Measurements from ENCODE around the gene AIRE. TPM values are rescaled to one million over a fixed set of nuclear protein-coding genes. Genes with fewer than 3 reads are reported as not detected.

The AIRE gene
- polyA plus RNA-seq, 1 donor, result 0.42 TPM

DNA sequence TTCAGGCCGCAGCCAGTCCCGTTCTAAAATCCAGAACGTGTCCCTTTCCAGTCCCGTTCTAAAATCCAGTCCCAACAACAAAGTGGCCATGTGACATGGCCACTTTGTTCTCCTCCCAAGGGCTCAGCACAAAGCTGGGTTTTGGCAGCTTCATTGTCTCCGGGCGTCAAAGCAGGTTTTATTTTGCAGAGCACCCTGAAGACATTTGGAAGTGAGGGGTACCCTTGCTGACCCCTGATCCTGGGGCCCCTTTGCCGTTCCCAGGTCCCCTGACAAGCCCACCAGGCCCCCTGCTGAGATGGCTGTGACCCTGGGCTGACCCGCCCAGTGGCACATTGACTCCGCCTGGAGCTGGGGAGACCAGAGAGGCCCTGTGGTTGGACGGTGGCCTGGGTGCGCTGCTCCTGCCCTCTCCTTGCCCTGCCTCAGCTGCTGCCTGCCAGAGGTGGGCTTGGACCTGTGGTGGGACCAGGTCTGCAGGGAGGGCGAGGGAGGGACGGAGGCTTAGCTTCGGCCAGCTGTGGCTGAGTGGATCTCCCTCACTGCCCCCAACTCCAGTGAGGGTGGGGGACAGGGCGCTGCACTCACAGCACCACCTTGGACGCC, 18.4 kb downstream of the AIRE start:
- no peak for DNase-seq

GRCh38 chr21:44304877-44305293, 19.2 kb downstream of the AIRE start:
- no peak for DNase-seq

GRCh38 chr21:44305691-44306090, 20.0 kb downstream of the AIRE start:
- DNase-seq, result no peak

DNA sequence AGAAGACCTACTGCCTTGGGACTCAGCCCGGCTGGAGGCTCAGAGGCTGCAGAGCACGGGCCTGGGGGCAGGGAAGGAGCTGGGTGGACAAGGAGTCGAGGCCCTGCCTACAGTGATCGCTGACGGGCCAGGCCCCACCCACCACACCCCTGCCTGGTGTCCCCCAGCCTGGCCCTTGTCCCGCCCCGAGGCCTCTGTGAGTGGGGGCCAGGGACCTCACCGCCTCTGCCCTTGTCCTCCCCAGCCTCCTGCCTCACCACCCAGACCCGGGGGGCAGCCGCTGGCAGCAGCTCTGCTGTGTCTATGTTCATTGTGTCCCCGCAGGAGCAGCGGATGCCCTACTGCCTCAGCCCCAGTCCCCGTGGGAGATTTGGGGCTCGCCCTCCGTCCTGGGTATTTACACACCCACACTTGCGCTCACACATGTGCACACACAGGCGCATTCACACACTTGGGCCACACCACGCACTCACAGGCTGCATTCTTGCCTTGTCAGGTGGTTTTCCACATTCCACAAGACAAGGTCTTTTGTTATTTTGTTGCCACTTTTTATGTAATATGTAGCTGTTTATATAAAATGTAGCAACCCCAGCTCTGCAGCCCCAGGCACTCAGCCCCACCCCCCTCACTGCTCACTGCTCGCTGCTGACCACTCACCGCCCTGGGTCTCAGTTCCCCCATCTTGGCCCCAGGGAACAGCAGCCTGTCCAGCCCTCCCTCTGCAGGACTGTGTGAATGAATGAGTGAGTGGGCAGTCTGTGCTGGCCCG, 21.4 kb downstream of the AIRE start:
- no peak for DNase-seq

- no peak for DNase-seq
Observed at GRCh38 chr21:44310628-44311507, 25.2 kb downstream of the AIRE start.

- DNase-seq, result no peak
Observed at GRCh38 chr21:44312089-44312488, 26.4 kb downstream of the AIRE start.

DNA sequence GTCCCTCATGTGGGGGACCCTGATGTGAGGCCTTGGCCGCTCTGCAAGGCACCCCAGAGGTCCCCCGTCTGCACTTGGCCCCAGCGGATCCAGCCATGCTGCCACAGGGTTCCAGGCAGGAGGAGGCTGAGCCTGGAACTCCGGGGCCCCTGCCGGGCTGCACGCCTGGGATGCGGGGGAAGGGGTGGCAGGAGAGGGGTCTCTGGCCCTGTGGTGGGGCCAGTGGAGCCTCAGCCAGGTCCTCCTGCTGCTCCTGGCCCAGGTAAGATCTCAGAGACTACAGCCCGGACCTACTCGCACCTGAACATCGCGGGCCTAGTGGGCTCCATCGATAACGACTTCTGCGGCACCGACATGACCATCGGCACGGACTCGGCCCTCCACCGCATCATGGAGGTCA, 27.0 kb downstream of the AIRE start:
- DNase-seq, result no peak

GRCh38 chr21:44313451-44313850, 27.8 kb downstream of the AIRE start:
- DNase-seq, result no peak

- no peak for DNase-seq
Observed at GRCh38 chr21:44314128-44314527, 28.5 kb downstream of the AIRE start.

GRCh38 chr21:44314561-44314960, 28.9 kb downstream of the AIRE start:
- DNase-seq, result no peak

DNA sequence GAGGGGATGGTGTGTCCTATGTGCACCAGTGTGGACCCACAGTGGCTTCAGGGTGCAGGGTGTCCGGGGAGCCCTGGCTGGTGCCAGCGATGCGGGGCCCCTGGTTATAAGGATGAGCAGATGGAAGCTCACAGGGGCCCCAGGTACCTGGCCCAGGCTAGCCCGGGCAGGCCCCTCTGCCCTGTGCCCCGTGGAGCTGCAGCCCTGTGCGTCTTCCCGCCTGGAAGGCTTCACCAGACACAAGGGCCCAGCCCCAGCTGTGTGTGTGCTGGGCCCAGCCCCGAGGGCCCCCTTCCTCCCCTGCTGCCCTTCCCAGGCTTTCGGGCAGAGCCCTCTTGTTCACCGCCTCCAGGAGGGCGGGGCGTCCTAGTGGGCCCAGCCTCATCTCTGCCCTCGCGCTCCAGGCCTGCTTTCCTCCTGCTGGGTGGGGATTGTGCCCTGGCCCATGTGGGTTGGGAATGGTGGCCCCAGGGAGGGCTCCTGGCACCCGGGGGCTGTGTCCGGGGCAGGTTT, 30.1 kb downstream of the AIRE start:
- DNase-seq, result no peak

- DNase-seq, result no peak
Observed at GRCh38 chr21:44316277-44316900, 30.7 kb downstream of the AIRE start.

GRCh38 chr21:44317241-44317782, 31.6 kb downstream of the AIRE start:
- no peak for DNase-seq

DNA sequence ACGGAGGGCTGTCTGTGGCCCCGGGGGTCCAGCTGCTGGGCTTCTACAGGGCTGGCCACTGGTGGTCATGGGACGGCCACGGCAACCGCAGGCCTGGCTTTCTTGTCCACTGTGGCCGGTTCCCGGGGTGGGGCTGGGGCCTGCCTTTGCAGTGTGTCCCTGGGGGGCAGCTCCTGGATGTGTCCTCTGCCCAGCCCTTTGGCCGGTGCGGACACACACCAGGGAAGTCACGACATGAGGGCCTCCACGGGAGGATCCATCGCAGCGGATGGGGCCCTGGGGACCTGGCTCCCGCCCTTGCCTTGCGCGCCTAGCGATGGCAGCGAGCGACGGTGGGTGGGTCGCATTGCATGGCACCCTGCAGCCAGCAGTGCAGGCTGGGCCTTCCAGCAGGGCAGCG, 32.2 kb downstream of the AIRE start:
- no peak for DNase-seq

- no peak for DNase-seq
Observed at GRCh38 chr21:44318489-44319285, 33.0 kb downstream of the AIRE start.

GRCh38 chr21:44319407-44320065, 33.9 kb downstream of the AIRE start:
- no peak for DNase-seq

DNA sequence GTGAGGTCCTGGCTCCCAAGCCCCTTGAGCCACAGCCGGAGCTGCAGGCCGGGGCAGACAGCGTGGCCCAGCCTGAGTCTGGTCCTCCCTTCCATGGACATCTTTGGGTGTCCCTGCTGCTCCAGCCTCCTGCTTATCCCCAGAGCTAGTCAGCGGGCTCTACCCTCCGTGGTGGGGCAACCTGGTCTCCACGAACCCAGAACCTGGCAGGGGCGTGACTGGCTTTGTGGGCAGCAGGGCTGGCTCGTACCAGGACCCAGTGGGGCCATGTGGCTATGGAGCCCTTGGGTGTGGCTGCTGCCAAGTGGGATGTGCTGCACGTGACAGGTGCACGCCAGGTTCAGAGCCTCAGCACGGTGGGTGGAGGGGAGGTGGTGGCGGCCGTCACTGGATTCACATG, 35.2 kb downstream of the AIRE start:
- DNase-seq, result no peak

DNA sequence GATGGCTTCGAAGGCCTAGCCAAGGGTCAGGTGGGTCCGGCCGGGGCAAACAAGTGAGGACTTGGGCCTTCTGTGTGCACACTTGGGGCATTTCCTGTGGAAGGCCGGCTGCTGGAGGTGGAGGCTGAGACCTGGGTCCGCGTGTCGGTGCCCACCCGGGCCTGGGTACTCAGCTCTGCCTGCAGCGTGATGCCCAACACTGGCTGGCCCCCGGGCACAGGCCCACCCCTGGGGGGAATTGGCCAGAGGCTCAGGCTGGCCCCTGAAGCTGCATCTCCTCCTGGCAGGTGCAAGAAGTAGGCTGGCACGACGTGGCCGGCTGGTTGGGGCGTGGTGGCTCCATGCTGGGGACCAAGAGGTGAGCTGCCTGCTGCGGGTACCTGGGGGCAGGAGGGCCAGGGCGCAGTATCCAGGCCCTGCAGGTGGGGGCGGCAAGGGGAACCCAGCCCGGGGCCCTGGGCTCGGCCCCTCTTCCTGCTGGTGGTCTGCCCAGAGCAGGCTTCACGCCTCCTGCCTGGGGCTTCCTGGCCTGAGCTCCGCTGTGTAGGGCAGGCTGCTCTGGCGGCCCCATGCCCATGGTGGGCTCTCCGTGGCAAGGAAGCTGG, 36.3 kb downstream of the AIRE start:
- no peak for DNase-seq

- no peak for DNase-seq
Observed at GRCh38 chr21:44322621-44323325, 37.1 kb downstream of the AIRE start.
